HG03354 (cell line): ENCODE results near the gene NEK3.
"Not testable (repeated sequence)": the region's sequence is repeated elsewhere in the genome, so short reads cannot be mapped to it uniquely, and the experiment has no call there.

Experiments
- ATAC-seq: cut with Tn5 transposase; IDR thresholded peaks from one replicate; pipeline ENCODE4 v1.9.1; 2021; ENCODE audit warnings: mild to moderate bottlenecking; ENCODE audit not compliant: unreplicated experiment, poor library complexity, severe bottlenecking

Gene NEK3

DNA sequence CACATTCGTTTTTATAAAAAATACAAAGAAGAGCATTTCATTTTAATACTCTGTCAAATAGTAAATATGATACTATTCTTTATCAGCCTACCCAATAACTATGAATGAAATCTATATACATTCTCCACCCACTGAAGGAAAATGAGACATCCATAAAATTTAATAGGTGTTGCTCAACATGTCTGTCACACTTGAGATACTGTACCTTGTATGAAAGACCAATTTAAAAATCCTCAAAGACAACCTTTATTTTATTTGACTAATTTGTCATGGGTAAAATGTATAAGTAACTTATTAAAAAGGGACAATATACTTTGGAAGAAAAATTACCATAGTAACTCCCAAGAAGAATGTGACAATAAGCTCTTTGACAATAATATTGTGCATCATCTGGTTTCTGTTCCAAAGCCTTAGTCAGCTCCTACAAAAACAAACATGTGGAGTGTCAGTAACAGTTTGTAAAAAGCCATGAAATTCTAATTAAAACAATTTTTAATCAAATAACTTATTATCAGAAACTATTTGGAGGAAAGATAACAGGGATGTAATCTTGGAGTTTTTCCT is 11.5 kb upstream of the NEK3 start:
- ATAC-seq, result not testable (repeated sequence)

DNA sequence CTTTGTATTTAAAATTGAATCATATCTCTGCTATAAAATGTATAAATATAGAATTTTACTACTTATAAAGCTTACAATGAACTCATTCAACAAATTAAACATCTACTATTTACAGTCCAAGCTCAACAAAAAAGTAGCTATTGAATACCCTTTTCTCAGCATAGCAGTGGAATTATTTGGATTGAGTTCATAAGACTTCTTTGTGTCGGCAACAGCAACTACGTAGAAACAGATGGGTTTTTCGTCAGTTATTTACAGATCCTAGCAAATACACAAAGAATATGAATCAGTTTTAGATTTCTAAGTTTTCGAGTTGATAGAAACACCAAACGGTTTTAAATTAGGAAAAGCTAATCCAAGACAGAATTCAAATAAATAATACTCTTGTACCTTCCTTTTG is 10.4 kb upstream of the NEK3 start:
- ATAC-seq, result no peak

DNA sequence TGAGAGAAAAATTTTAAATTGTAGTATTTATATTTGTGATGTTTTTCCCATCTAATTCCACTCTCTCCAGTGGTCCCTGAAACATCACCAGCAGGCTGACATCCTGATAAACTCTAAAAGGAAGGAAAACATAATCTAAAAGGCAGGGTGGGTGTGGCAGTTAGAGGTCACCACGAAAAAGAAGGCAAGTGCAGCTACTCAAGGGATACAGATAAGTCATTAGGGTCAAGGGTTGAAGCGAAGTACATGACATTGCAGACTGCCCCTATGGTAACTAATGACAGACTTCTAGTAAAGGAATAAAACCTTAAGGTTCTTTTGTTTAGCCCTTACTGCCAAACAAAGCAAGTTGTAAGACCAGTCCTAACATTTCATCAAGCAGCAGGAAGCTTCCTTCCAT is 6.0 kb upstream of the NEK3 start:
- ATAC-seq, result no peak

DNA sequence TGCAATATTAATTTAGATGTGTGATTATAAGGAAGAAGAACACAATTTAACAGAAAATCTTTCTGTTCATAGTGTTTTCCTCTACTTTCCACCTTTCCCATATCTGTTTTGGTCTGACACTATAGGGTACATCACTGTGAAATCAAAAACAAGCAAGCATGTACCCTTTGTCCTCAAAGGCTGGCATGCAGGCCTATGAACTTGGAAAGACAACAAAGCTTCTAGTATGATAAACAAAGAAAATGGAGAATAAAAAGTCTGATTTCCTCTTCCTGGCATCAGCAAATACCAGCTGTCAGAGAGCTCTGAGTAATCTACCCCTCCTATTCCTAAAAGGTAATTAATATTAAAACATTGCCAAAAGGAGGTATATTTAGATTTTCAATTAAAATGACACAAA is 5.6 kb upstream of the NEK3 start:
- ATAC-seq, result no peak

DNA sequence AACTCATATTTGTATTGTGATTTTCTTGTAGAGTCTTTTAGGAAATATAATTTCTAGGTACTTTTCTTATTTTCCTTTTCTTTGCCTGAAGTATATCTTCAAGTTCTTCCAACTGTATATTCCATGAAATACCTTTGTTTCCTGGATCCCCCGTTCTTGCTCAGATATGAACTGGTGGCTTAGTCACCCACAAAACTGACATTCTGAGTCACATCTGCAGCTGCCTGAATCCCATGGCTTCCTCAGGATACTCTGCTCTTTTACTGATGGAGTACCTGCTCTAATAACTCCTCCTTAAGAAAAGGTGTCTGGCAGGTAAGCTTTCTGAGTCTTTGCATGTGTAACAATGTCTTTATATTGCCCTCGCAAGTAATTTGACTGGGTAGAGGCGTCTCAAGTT is 4.5 kb upstream of the NEK3 start:
- ATAC-seq, result not testable (repeated sequence)

DNA sequence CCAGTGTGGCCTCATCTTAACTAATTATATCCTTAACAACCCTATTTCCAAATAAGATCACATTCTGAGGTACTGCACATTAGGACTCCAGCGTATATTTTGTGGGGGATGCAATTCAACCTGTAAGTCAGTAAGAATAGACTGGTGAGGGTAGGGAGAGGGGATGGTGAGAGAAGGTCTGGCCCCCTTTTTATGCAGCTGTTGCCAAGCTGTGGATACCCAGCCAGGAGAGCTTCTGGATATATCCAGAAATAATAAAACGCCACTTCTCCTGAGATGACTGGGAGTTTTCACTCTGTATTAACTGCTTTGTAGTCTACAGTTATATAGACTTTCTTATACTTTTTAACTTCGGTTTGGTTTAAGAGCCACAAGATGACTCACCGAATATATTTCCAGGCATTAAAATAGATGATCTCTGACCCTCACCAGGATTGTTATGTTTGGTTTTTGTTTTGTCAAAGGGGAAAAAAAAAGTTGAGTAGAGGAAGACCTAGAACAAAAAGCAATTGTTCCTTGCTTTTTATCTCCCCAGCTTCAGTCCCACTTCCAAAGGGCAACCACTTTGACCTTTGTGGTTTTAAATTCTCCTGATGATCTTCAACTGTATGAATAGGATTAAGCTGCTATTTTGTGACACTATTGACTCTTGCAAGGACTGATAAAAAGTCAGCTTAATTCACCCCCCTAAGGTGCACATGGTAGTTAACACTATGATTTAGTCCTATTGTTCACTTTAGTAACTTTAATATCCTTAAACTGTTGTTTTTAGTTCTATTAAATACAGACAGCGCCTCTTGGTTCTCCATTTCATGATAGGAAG is 3.1 kb upstream of the NEK3 start:
- no peak for ATAC-seq

DNA sequence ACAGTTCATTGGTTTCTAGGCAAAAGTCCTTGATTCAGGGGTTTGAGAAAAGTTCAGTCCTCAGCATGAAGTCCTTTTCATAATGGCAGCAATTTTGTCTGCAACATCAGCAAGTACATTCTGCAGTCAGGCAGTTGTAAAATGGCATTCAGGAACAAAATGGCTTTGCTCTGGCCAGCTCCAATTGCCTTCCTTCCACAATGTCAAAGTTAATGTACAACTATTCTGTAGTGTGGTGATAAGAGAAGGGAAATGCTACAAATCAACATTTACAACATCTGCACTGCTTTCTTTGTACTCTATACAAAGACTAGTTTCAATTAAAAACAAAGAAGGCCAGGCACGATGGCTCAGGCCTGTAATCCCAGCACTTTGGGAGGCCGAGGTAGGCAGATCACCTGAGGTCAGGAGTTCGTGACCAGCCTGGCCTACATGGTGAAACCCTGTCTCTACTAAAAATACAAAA is 1.8 kb upstream of the NEK3 start:
- ATAC-seq, result no peak

DNA sequence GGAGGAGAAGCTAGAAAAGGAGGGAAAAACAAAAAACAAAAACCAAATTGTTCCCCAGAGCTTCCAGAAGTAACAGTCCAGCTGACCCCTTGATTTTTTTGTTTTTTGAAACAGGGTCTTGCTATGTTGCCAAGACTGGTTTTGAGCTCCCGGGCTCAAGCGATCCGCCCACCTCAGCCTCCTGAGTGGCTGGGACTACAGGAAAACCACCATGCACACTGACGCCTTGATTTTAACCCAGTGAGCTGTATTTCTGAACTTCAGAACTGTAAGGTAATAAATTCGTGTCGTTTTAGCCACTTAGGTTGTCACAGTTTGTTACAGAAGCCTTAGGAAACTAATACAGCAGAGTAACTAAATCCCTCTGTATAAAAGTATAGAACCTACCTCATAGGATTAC is 1.1 kb upstream of the NEK3 start:
- no peak for ATAC-seq

DNA sequence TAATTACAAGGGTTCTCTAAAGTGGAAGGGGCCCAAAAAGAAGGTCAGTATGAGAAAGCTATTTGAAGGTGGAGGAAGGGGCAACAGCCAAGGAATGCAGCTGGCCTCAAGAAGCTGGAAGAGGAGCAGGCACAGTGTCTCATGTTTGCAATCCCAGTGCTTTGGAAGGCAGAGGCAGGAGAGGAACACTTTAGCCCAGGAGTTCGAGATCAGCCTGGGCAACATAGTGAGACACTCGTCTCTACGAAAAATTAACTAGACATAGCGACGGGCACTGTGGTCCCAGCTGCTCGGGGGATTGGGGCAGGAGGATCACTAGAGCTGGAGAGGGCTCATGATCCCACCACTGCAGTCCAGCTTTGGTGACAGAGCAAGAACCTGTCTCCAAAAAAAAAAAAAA is 656 bp upstream of the NEK3 start:
- ATAC-seq, result no peak

DNA sequence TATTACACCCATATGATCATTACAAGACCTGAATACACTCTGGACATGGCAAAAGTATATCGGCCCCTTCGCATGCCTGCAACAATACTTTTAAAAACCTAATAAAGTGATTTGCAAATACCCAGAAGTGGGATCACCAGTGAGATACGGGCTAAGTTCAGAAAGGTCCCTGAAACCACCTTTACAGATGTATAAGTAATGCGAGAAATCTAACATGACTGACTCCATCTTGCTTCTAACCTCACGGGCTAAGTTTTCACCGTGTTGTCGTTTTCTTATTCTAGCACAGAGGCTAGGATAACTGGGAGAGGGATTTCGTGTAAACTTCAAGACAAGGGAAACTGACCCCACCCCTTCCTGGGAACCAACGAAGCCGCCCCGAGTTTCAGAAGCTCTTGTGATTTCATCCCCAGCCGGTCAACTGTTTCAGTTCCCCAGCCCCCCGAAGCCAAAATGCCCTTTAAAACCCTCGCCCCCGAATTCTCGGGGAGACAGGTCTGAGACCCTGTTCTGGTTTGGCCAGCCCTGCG is 703 bp downstream of the NEK3 start:
- no peak for ATAC-seq

DNA sequence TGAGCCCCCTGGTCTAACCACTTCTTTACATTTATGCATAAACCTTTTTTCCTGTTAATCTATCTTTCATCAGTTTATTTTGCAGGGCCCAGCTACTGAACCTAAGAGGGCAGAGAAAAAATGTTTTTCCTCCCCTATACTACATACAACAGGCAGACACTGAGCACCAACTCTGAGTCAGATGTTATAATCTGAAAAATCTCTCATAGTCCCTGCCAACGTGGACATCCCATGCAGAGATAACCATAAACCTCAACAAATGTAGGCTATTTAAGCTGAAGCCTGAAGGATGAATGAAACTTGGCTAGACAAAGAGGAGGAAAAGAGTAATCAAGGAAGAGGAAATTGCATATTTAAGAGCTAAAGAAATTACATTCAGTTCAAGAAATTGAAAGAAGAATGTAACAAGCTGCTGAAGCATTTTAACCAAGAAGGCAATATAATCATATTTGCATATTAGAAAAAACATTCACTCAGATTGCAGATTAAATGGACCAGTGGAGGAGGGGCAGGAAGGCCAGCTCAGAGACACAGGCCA is 2.6 kb downstream of the NEK3 start:
- ATAC-seq, result no peak

DNA sequence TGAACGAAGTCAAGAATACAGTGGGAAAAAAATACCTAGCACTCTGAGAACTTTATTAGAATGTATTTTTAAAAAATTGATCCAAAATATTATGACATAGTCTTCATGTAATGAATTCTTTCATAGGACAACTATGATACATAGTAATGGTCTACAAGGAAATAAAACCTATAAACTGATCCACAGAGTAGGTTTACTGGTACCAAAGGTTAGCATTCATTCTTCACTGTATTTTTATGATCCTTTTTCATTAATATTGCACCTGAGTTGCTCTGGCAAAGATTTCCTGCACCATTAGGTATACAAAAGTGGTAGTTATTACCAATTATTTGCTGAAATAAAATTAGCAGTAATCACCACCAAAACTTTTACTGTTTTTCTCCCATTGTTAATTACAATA is 4.2 kb downstream of the NEK3 start:
- ATAC-seq, result no peak

DNA sequence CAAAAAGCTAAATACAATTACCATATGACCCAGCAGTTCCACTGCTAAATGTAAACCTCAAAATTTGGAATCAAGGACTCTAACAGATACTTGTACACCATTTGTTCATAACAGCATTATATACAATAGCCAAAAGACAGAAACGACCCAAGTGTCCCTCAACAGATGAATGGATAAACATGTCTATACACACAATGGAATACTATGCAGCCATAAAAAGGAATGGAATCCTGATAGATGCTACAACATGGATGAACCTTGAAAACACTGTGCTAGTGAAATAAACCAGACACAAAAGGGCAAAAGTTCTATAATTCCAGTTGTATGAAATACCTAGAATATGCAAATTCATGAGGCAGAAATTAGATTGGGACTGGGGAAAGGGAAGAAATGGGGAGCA is 12.2 kb downstream of the NEK3 start:
- ATAC-seq, result no peak

GRCh38 chr13:52141299-52141698 is 18.1 kb downstream of the NEK3 start:
- no peak for ATAC-seq

DNA sequence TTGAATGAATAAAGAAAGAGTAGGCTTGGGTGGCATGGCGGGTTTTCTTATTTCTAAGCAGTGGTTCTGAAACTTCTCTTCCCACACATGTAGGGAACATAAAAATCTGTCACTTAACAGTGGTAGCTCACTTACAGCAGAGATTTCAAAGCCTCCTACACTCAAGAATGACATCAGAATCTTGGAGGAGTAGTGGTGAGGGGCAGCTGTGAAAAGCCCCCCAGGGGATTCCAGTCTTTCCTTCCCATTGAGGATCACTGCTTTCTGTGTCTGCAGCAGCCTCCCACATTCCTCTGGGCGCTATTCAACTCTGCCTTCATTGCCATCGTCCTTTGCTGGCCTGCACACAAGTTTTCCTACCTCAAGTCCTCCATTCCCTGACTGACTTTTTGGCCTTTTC is 21.9 kb downstream of the NEK3 start:
- ATAC-seq, result no peak

DNA sequence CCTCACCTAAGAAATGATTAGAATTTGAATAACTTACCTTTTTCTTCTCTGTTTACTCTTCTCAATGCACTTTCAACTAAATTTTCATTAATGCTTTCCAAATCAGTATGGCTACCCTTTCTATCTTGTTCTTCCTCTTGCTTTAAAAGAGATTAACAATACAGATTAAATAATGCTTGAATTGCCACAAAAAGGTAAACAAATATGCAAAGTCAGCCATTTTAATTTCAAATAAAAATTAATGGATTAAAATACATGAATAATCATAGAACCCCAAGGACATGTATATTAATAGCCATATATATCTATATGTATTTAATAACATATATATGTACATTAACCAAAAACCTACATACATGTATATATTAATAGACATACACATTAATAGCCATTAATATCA is 22.6 kb downstream of the NEK3 start:
- ATAC-seq, result no peak

GRCh38 chr13:52130641-52131040 is 28.8 kb downstream of the NEK3 start:
- ATAC-seq, result no peak

DNA sequence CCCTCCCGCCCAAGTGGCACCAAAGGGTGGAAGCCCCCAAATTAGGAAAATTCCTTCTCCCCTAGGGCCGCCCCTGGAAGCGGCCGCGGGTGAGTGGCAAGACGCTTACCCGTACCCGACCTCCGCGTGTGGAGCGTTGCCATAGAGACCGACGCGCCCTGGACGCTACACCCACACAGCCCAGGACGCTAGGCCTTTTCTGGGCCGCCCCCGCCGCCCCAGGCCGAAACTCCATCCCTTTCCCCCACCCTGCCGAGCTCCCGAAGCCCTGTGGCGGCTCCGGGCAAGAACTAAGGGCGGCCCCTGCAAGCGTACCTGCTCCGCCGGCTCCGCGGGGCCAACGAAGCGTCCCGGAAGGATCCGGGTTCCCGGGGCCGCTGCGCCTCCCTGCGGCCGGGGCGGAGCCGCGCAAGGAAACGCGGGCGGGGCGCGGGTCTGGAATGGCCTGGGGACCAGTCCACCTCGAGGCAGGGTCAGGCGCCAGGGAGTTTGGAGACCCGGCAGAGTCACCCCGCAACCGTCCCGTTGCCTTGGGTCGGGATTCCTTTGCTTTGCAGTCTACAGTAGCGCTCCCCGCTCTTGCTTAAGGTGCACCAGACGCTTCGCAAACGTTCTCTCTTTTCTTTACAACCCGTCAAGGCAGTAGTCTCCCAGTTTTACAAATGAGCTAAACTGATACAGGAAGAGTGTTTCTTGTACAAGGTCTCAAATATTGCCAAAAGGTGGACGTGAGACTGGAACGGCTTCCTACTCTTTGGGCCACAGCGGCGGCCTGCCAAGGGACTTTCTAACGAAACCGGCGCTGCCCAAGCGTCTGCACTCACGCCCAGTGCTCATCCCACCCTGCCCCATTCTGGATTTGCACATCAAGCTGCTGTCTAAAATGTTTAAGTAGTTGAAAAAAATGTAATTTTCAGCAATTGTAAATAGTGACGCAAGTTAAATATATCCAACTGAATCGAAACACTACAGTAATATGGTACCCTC is 30.4 kb downstream of the NEK3 start, which contains the start of gene NEK5:
Gene NEK5, minus strand, starts transcription at position 360 of the 987 bp plus-strand sequence. CDS start 1,591 bp downstream, outside the sequence.
- ATAC-seq, result peak; percentile 76

GRCh38 chr13:52127783-52128702 is 31.4 kb downstream of the NEK3 start:
- peak; percentile 54 for ATAC-seq
